ENCODE measurements around the gene USH1C. TPM values are rescaled to one million over a fixed set of nuclear protein-coding genes. Genes with fewer than 3 reads are reported as not detected.

USH1C gene
- total RNA-seq, 2 donors from 2014 or later, result 0.68 TPM; not detected in 1

DNA sequence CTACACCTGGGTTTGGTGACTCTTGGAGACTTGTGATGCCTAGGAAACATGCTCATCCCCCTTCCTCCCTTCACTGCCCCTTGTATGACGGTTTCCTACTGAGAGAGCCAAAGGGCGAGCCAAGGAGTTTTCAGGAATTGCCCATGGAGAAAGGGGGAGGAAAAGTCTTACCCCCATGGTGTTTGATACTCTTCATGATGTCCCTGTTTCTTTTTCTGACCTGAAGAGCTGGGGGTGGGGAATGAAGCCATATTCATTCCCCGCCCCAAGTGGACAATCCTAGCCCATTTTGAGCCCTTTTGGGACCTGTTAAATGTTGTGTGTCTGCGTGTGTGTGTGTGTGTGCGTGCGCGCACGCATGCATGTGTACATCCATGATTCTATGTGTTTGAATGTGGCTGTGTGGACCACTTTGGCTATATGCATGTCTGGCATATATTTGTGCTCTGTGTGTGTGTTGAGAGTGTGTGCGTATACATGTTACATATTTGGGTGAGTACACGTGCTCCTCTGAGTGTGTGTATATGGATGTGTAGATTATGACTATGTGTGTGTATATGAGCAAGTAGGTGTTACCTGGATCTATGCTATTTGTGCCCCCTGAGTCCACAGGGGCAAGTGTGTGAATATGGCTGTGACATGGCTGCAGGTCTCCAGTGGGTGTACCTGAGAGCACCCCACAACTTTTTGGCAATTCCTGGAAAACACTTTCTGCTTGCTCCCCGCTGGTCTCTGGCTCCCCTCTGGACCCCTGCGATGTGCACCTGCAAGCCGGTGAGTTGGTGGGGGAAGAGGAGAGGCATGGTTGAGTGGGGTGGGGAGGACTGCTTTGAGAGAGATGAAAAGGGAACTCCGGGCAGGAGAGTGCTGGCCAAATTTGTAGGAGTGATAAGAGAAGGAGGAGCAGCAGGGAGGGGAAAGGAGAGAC, 27.5 kb upstream of the USH1C start:
- no peak overlapping the region for H3K27ac ChIP-seq
- no peaks in the 10 kb centered on the region for H3K36me3 ChIP-seq
- no peak for ATAC-seq (ENCODE audit: insufficient number of reproducible peaks, low FRiP score, low read depth)
- no peak overlapping the region for H3K4me3 ChIP-seq
- TF ChIP-seq, protein P1, sequence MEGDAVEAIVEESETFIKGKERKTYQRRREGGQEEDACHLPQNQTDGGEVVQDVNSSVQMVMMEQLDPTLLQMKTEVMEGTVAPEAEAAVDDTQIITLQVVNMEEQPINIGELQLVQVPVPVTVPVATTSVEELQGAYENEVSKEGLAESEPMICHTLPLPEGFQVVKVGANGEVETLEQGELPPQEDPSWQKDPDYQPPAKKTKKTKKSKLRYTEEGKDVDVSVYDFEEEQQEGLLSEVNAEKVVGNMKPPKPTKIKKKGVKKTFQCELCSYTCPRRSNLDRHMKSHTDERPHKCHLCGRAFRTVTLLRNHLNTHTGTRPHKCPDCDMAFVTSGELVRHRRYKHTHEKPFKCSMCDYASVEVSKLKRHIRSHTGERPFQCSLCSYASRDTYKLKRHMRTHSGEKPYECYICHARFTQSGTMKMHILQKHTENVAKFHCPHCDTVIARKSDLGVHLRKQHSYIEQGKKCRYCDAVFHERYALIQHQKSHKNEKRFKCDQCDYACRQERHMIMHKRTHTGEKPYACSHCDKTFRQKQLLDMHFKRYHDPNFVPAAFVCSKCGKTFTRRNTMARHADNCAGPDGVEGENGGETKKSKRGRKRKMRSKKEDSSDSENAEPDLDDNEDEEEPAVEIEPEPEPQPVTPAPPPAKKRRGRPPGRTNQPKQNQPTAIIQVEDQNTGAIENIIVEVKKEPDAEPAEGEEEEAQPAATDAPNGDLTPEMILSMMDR (IDR thresholded peaks at IDR 0.05), result no peak
- DNase-seq (ENCODE audit: low spot score), result no peak
- no peaks in the 10 kb centered on the region for H3K27me3 ChIP-seq (replicated peaks; ENCODE audit: insufficient read depth)
- no peaks in the 10 kb centered on the region for H3K4me1 ChIP-seq (ENCODE audit: control insufficient read depth in 1 of 2, low read depth in 2 of 2)
- H3K9me3 ChIP-seq, result no peaks in the 10 kb centered on the region

DNA sequence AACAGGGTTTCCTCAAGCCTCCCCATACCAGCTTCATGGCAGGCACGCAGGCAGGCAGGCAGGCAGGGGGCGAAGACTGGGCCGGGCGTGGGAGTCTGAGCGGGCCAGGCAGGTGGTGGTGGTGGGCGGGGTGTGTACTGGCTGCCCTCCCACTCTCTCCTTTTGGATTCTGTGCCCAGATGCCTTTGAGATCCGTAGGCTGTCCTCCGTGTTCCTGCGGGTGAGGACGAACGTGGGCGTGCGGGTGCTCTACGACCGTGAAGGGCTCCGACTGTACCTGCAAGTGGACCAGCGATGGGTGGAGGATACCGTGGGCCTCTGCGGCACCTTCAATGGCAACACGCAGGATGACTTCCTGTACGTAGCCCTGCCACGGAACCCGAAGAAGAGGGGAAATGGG, 25.8 kb upstream of the USH1C start:
- H3K4me1 ChIP-seq (ENCODE audit: control insufficient read depth in 1 of 2, low read depth in 2 of 2), result no peaks in the 10 kb centered on the region
- no peaks in the 10 kb centered on the region for H3K27me3 ChIP-seq (replicated peaks; ENCODE audit: insufficient read depth)
- ATAC-seq (ENCODE audit: insufficient number of reproducible peaks, low FRiP score, low read depth) (no peak), DNase-seq (ENCODE audit: low spot score) (no peak)
- no peaks in the 10 kb centered on the region for H3K9me3 ChIP-seq
- H3K27ac ChIP-seq, result no peak overlapping the region
- TF ChIP-seq, protein P1 (IDR thresholded peaks at IDR 0.05), result no peak
- H3K4me3 ChIP-seq, result no peak overlapping the region
- no peaks in the 10 kb centered on the region for H3K36me3 ChIP-seq

DNA sequence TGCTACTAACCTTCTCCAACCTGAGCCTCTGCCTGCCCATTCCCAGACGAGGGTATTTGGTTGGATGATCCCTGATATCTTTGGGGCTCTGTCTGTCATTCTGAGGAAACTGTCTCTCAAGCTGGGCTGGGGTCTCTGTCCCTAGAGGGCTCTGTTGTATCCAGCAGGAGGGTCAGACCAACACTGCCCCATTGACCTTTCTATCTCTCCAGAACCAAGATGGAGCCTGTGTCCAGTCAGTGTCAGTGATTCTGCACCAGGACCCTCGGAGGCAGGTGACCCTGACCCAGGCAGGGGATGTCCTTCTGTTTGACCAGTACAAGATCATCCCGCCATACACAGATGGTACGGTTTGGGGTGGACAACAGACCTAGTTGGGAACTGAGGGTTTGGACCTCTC, 24.7 kb upstream of the USH1C start:
- Histone ChIP-seq H3K36me3 (no peaks in the 10 kb centered on the region), H3K4me3 (no peak overlapping the region), H3K27me3 (replicated peaks; ENCODE audit: insufficient read depth) (no peaks in the 10 kb centered on the region), H3K27ac (no peak overlapping the region), H3K9me3 (no peaks in the 10 kb centered on the region), H3K4me1 (ENCODE audit: control insufficient read depth in 1 of 2, low read depth in 2 of 2) (no peaks in the 10 kb centered on the region)
- TF ChIP-seq, protein P1 (IDR thresholded peaks at IDR 0.05), result no peak
- DNase-seq (ENCODE audit: low spot score) (no peak), ATAC-seq (ENCODE audit: insufficient number of reproducible peaks, low FRiP score, low read depth) (no peak)

DNA sequence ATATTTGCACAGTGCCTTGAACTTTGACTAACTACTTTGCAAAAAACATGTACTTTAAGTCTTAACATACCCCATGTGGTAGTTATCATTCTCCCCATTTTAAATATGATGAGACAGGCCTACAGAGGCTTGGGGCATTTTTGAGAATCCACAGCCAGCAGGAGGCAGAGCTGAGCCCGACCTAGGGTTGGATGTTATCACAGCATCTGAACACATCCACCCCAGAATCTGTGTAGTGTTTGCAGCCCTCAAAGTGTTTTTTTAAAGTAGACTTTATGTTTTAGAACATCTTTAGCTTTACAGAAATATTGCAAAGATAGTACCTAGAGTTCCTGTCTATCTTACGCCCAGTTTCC, 20.4 kb upstream of the USH1C start:
- H3K27ac ChIP-seq, result no peak overlapping the region
- no peaks in the 10 kb centered on the region for H3K27me3 ChIP-seq (replicated peaks; ENCODE audit: insufficient read depth)
- H3K4me1 ChIP-seq (ENCODE audit: control insufficient read depth in 1 of 2, low read depth in 2 of 2), result no peaks in the 10 kb centered on the region
- no peaks in the 10 kb centered on the region for H3K36me3 ChIP-seq
- no peaks in the 10 kb centered on the region for H3K9me3 ChIP-seq
- TF ChIP-seq, protein P1 (IDR thresholded peaks at IDR 0.05), result no peak
- DNase-seq (ENCODE audit: low spot score), result no peak
- no peak for ATAC-seq (ENCODE audit: insufficient number of reproducible peaks, low FRiP score, low read depth)
- H3K4me3 ChIP-seq, result no peak overlapping the region

DNA sequence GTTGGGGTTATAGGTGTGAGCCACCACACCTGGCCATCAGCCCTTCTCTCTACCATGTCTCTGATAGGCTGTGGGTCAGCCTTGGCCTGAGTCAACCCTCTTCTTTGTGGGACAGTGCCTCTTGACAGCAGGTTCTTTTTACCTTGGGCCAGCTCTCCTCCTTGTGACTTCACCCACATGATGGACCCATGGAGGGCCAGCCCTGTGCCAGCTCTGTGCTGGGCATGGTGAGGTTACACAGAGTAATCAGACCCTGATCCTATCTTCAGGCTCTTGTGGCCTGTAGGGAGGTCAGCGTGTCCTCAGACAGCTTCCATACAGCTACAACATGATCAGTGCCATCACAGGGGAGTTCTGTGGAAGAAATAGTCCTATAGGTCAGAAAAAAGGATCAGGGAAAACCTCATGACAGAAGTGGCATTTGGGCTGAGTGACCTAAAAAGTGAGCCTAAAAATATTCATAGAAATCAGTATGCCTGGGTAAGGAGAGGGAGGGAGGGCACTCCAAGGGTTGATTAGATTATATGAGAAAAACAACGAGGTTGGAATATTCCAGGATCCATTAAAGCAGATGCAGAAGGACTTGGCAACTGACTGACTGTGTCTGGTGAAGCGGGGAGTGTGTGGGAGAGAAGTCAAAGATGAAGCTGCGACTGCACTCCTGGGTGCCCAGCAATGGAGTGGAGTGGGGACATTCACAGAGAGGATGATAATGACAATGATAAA, 19.9 kb upstream of the USH1C start:
- H3K27ac ChIP-seq, result no peak overlapping the region
- H3K9me3 ChIP-seq, result no peaks in the 10 kb centered on the region
- no peaks in the 10 kb centered on the region for H3K27me3 ChIP-seq (replicated peaks; ENCODE audit: insufficient read depth)
- TF ChIP-seq, protein P1 (IDR thresholded peaks at IDR 0.05), result no peak
- no peaks in the 10 kb centered on the region for H3K36me3 ChIP-seq
- H3K4me1 ChIP-seq (ENCODE audit: control insufficient read depth in 1 of 2, low read depth in 2 of 2), result no peaks in the 10 kb centered on the region
- DNase-seq (ENCODE audit: low spot score) (no peak), ATAC-seq (ENCODE audit: insufficient number of reproducible peaks, low FRiP score, low read depth) (no peak)
- H3K4me3 ChIP-seq, result no peak overlapping the region
